Neural progenitor cell (in vitro differentiated cells): ENCODE results near the gene TAF4. TPM values are rescaled to one million over a fixed set of nuclear protein-coding genes. Genes with fewer than 3 reads are reported as not detected.

Source experiments
- DNase-seq: peaks from one replicate; pipeline ENCODE4 v3.0.0-alpha.2; 2016; ENCODE audit warnings: low spot score
- H2AFZ ChIP-seq: fragments of 200-600 bp; sonication (generic); replicated peaks from 2 replicates; pipeline ENCODE4 v1.6.1; 2016; ENCODE audit warnings: antibody characterized with exemption
- H3F3A ChIP-seq: fragments of 200-600 bp; sonication (generic); 2 replicates; pipeline ENCODE4 v1.6.1; 2016; ENCODE audit warnings: antibody characterized with exemption, low read depth
- H3K27ac ChIP-seq: fragments of 200-600 bp; sonication (generic); 2 replicates; pipeline ENCODE4 v1.5.1; 2016; ENCODE audit warnings: mild to moderate bottlenecking
- H3K27me3 ChIP-seq: fragments of 200-600 bp; sonication (generic); 2 replicates; pipeline ENCODE4 v1.6.1; 2016; ENCODE audit warnings: mild to moderate bottlenecking, moderate library complexity
- H3K36me3 ChIP-seq: fragments of 200-600 bp; sonication (generic); 2 replicates; pipeline ENCODE4 v1.5.1; 2016
- H3K4me1 ChIP-seq: fragments of 200-600 bp; sonication (generic); 2 replicates; pipeline ENCODE4 v1.6.1; 2016; ENCODE audit warnings: mixed run types
- H3K4me2 ChIP-seq: fragments of 200-600 bp; sonication (generic); 2 replicates; pipeline ENCODE4 v1.6.1; 2016
- H3K4me3 ChIP-seq: fragments of 200-600 bp; sonication (generic); 2 replicates; pipeline ENCODE4 v1.5.1; 2016
- H3K79me2 ChIP-seq: fragments of 200-600 bp; sonication (generic); 2 replicates; pipeline ENCODE4 v1.6.1; 2016; ENCODE audit warnings: low read depth
- H3K9ac ChIP-seq: fragments of 200-600 bp; sonication (generic); 2 replicates; pipeline ENCODE4 v1.6.1; 2016
- H3K9me3 ChIP-seq: fragments of 200-600 bp; sonication (generic); 2 replicates; pipeline ENCODE4 v1.5.1; 2016; ENCODE audit warnings: low read depth
- H4K20me1 ChIP-seq: fragments of 200-600 bp; sonication (generic); 2 replicates; pipeline ENCODE4 v1.6.1; 2016; ENCODE audit warnings: low read depth
- H3K27ac Mint-ChIP-seq: 3 replicates; pipeline ENCODE4 v1.8.0; 2021; ENCODE audit warnings: mixed read lengths
- H3K27me3 Mint-ChIP-seq: 2 replicates; pipeline ENCODE4 v1.8.0; 2022; ENCODE audit warnings: low read depth, mild to moderate bottlenecking, inconsistent platforms, moderate library complexity, mixed read lengths; ENCODE audit not compliant: insufficient read depth
- H3K36me3 Mint-ChIP-seq: 3 replicates; pipeline ENCODE4 v1.8.0; 2021; ENCODE audit warnings: mixed read lengths
- H3K4me1 Mint-ChIP-seq: 3 replicates; pipeline ENCODE4 v1.8.0; 2021; ENCODE audit warnings: mixed read lengths
- H3K4me3 Mint-ChIP-seq: 3 replicates; pipeline ENCODE4 v1.8.0; 2021; ENCODE audit warnings: mild to moderate bottlenecking, moderate library complexity, mixed read lengths
- H3K9me3 Mint-ChIP-seq: 3 replicates; pipeline ENCODE4 v1.8.0; 2020; ENCODE audit warnings: mixed read lengths
- EZH2 ChIP-seq: fragments of 200-600 bp; sonication (generic); IDR thresholded peaks from 2 replicates; pipeline ENCODE4 v1.6.1; 2017; ENCODE audit warnings: antibody characterized with exemption, mild to moderate bottlenecking, moderate library complexity
- EZH2phosphoT487 ChIP-seq: fragments of 200-600 bp; sonication (generic); IDR thresholded peaks from 2 replicates; pipeline ENCODE4 v1.6.1; 2017; ENCODE audit warnings: antibody characterized with exemption
- total RNA-seq: library from RNA; depleted of rRNA; stranded (reverse); fragments of >200 nt; gene quantifications from 2 replicates; pipeline ENCODE4 v1.2.3, GENCODE V29; 2015; ENCODE audit warnings: low replicate concordance
- TF ChIP-seq, protein P1 (sequence below): fragments of 200-600 bp; sonication (generic); IDR thresholded peaks from 2 replicates; pipeline ENCODE4 v1.5.1; 2017; ENCODE audit warnings: antibody characterized with exemption, mild to moderate bottlenecking

The TAF4 gene
- total RNA-seq, 1 donor from 2014 or later: 9.9 TPM

DNA sequence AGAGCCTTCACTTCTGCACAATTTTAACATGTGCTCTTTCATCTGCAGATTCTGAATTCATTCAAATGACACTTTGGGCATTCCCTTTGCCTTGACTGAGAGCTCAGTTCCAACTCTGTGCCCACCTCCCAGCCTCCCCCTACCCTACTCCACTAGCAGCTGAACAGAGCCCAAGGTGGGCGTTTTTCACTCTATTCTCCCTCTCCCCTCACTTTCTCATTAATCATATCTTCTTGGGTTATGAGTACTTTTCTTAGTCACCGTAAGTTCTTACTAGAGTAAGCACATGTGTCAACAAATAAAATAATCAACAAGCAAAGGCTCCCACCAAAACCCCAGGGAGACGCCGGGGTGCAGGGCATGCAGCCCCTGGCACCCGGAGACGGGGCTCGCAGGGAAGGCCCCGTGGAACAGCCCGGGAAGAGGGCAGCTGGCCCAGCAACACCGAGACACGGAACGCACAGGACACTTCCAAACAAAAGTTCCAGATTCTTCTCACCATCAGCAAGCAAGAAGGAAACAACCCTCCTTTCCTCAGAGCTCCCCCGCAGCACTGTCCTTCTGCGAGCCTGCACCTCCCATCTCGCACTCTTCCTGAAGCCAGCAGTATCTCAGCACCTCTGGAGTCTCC, 34.1 kb downstream of the TAF4 start:
- Histone ChIP-seq H3F3A (peaks cover 5% of the 10 kb centered on the region), H3K9ac (no peak overlapping the region), H3K79me2 (peaks cover 100% of the 10 kb centered on the region), H3K4me2 (no peak overlapping the region), H3K27me3 (no peaks in the 10 kb centered on the region), H3K36me3 (no peaks in the 10 kb centered on the region), H2AFZ (no peak overlapping the region), H4K20me1 (peaks cover 79% of the 10 kb centered on the region), H3K27ac (no peak overlapping the region), H3K4me1 (peaks cover 29% of the 10 kb centered on the region), H3K9me3 (no peaks in the 10 kb centered on the region), H3K4me3 (no peak overlapping the region)
- H3K27me3 Mint-ChIP-seq: peaks cover 5% of the 10 kb centered on the region
- peaks cover 3% of the 10 kb centered on the region for H3K36me3 Mint-ChIP-seq
- H3K4me3 Mint-ChIP-seq: no peak overlapping the region
- H3K27ac Mint-ChIP-seq: peak overlapping the region; percentile 46
- no peak for DNase-seq
- peaks cover 13% of the 10 kb centered on the region for H3K9me3 Mint-ChIP-seq
- H3K4me1 Mint-ChIP-seq: peaks cover 53% of the 10 kb centered on the region
- TF ChIP-seq EZH2: no peak

DNA sequence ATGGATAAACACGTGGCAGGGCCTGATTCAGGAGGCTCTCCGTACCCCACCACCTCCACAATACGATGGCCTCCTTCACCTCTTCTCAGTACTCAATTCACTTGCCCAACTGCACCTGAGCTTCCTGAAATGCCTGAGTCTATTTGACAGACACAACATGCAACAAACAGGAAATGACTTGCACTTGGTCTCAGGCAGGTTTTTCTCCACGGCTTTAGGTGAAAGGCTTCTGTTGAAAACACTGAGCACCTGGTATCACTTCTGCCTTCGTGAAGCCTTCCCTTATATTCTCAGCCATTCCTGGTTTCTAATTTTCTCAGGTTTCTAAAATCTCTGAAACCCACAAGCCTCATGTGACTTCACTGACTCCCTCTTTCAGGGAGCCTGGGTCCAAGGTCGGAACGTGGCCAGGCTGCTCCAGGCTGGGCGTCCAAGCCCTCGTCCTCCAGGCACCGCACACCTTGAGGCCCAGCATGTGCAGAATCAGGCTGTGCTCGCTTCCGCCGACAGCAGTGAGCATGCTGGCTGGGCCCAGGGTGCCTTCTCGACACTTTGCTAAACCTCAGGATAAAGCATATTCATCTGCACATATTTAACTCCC, 34.7 kb downstream of the TAF4 start:
- TF ChIP-seq EZH2 (no peak), EZH2phosphoT487 (no peak)
- TF ChIP-seq, protein P1, sequence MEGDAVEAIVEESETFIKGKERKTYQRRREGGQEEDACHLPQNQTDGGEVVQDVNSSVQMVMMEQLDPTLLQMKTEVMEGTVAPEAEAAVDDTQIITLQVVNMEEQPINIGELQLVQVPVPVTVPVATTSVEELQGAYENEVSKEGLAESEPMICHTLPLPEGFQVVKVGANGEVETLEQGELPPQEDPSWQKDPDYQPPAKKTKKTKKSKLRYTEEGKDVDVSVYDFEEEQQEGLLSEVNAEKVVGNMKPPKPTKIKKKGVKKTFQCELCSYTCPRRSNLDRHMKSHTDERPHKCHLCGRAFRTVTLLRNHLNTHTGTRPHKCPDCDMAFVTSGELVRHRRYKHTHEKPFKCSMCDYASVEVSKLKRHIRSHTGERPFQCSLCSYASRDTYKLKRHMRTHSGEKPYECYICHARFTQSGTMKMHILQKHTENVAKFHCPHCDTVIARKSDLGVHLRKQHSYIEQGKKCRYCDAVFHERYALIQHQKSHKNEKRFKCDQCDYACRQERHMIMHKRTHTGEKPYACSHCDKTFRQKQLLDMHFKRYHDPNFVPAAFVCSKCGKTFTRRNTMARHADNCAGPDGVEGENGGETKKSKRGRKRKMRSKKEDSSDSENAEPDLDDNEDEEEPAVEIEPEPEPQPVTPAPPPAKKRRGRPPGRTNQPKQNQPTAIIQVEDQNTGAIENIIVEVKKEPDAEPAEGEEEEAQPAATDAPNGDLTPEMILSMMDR: no peak
- H3K4me1 Mint-ChIP-seq: peaks cover 59% of the 10 kb centered on the region
- Histone ChIP-seq H4K20me1 (peaks cover 82% of the 10 kb centered on the region), H3K9me3 (no peaks in the 10 kb centered on the region), H3K4me3 (no peak overlapping the region), H3K79me2 (peaks cover 100% of the 10 kb centered on the region), H3K27me3 (no peaks in the 10 kb centered on the region), H2AFZ (no peak overlapping the region), H3K4me2 (no peak overlapping the region), H3K27ac (no peak overlapping the region), H3K9ac (no peak overlapping the region), H3F3A (peaks cover 5% of the 10 kb centered on the region), H3K4me1 (peaks cover 35% of the 10 kb centered on the region), H3K36me3 (no peaks in the 10 kb centered on the region)
- no peak for DNase-seq
- H3K36me3 Mint-ChIP-seq: no peaks in the 10 kb centered on the region
- H3K9me3 Mint-ChIP-seq: peaks cover 9% of the 10 kb centered on the region
- peaks cover 5% of the 10 kb centered on the region for H3K27me3 Mint-ChIP-seq
- peak overlapping the region; percentile 46 for H3K27ac Mint-ChIP-seq
- H3K4me3 Mint-ChIP-seq: no peak overlapping the region

DNA sequence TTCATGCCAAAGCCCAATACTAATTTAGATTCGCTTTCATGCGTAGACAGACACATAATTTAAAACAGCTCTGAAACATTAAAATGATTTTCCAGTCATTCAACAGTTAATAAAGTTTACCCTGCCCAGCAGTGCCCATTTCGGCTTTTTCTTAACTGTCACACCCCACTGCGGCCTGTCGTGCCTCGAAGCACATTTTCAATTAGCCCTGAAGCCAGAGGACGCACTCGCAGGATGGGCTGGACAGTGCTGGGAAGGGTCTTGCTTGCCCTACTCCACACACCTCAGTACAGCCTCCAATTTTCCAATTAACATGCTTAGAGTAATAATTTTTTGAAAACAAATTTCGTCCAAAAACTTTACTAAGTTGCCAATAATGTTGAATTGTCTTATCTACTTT, 35.3 kb downstream of the TAF4 start:
- peaks cover 100% of the 10 kb centered on the region for H3K79me2 ChIP-seq
- H3K4me1 ChIP-seq: peaks cover 35% of the 10 kb centered on the region
- H3F3A ChIP-seq: peaks cover 5% of the 10 kb centered on the region
- no peaks in the 10 kb centered on the region for H3K36me3 ChIP-seq
- Mint-ChIP-seq H3K4me1 (peaks cover 65% of the 10 kb centered on the region), H3K36me3 (no peaks in the 10 kb centered on the region), H3K4me3 (no peak overlapping the region), H3K9me3 (peaks cover 6% of the 10 kb centered on the region), H3K27ac (no peak overlapping the region), H3K27me3 (peaks cover 7% of the 10 kb centered on the region)
- no peak overlapping the region for H2AFZ ChIP-seq
- peaks cover 88% of the 10 kb centered on the region for H4K20me1 ChIP-seq
- H3K9ac ChIP-seq: no peak overlapping the region
- TF ChIP-seq, protein P1: no peak
- TF ChIP-seq EZH2phosphoT487: no peak
- no peak for TF ChIP-seq EZH2
- H3K4me3 ChIP-seq: no peak overlapping the region
- DNase-seq: no peak
- H3K9me3 ChIP-seq: no peaks in the 10 kb centered on the region
- H3K4me2 ChIP-seq: no peak overlapping the region
- H3K27ac ChIP-seq: no peak overlapping the region
- no peaks in the 10 kb centered on the region for H3K27me3 ChIP-seq

DNA sequence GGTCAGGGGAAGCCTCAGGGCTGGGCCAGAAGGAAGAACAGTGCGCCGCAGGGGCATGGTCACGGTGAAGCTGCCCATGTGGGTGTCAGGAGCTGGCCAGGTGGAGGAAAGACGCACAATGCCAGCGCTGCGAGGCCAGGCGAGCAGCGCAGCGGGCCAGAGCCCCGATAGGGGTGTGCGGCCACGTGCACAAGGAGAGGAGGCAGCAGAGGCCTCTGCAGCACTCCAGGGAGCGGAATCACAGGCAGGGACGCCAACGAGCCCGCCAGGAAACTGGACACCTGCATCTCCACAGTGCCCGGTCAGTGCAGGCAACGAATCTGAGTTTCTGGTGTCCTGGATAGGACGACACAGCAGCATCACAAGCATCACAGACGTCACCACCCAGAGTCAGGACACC, 35.7 kb downstream of the TAF4 start:
- no peak overlapping the region for H3K27ac Mint-ChIP-seq

More for the DNA sequence above, 35.7 kb downstream of the TAF4 start:
- no peak for DNase-seq
- Histone ChIP-seq H3K4me1 (peaks cover 35% of the 10 kb centered on the region), H3K4me3 (no peak overlapping the region), H2AFZ (no peak overlapping the region), H3K9ac (no peak overlapping the region), H3K9me3 (no peaks in the 10 kb centered on the region), H3K27ac (no peak overlapping the region), H3K79me2 (peaks cover 100% of the 10 kb centered on the region), H4K20me1 (peaks cover 92% of the 10 kb centered on the region), H3K27me3 (no peaks in the 10 kb centered on the region), H3K4me2 (no peak overlapping the region), H3F3A (peaks cover 5% of the 10 kb centered on the region), H3K36me3 (no peaks in the 10 kb centered on the region)
- H3K9me3 Mint-ChIP-seq: peaks cover 2% of the 10 kb centered on the region
- peaks cover 7% of the 10 kb centered on the region for H3K27me3 Mint-ChIP-seq
- H3K4me3 Mint-ChIP-seq: no peak overlapping the region
- no peaks in the 10 kb centered on the region for H3K36me3 Mint-ChIP-seq
- H3K4me1 Mint-ChIP-seq: peaks cover 69% of the 10 kb centered on the region
- TF ChIP-seq EZH2 (no peak), EZH2phosphoT487 (no peak)
- TF ChIP-seq, protein P1: no peak
